OCI-LY7 (cell line): ENCODE data around the gene TPO. TPM values are rescaled to one million over a fixed set of nuclear protein-coding genes. Genes with fewer than 3 reads are reported as not detected.

ENCODE experiments used
- BruUV-seq: library from RNA; stranded (reverse); fragments of 400-500 nt; replicated peaks from 2 replicates; lab custom pipeline; 2021; lab: Mats Ljungman, UMichigan
- CTCF ChIA-PET: fragments of 300-600 bp; sonication (Branson Sonifier 250); formaldehyde crosslinking; loops from one replicate; lab custom pipeline; 2022; ENCODE audit warnings: antibody characterized with exemption; ENCODE audit not compliant: unreplicated experiment; lab: Charles Lee
- POLR2A ChIA-PET: fragments of 300-600 bp; sonication (Branson Sonifier 250); formaldehyde crosslinking; loops from one replicate; lab custom pipeline; 2022; ENCODE audit warnings: antibody characterized with exemption; lab: Charles Lee
- DNase-seq: peaks from one replicate; pipeline ENCODE4 v3.0.0-alpha.2; 2015; ENCODE audit warnings: low spot score
- H2AFZ ChIP-seq: fragments of 200-600 bp; sonication (generic), shearing (Covaris generic); 2 replicates; pipeline ENCODE4 v1.6.1; 2014; ENCODE audit warnings: mild to moderate bottlenecking, antibody characterized with exemption, low read length, moderate library complexity
- H3K27ac ChIP-seq: fragments of 200-600 bp; sonication (generic); 2 replicates; pipeline ENCODE4 v1.5.1; 2014; ENCODE audit warnings: mixed run types, low read depth, mild to moderate bottlenecking, moderate library complexity, low read length, inconsistent platforms; ENCODE audit not compliant: poor library complexity, severe bottlenecking
- H3K36me3 ChIP-seq: fragments of 200-600 bp; sonication (generic); 2 replicates; pipeline ENCODE4 v1.6.1; 2014; ENCODE audit warnings: mild to moderate bottlenecking, antibody characterized with exemption, low read length, moderate library complexity, mixed read lengths; ENCODE audit not compliant: insufficient read depth
- H3K4me1 ChIP-seq: fragments of 200-600 bp; sonication (generic); 2 replicates; pipeline ENCODE4 v1.5.1; 2014; ENCODE audit warnings: mild to moderate bottlenecking, low read length; ENCODE audit not compliant: insufficient read depth, poor library complexity, severe bottlenecking
- H3K4me2 ChIP-seq: fragments of 200-600 bp; sonication (generic); 2 replicates; pipeline ENCODE4 v1.6.1; 2014; ENCODE audit warnings: mild to moderate bottlenecking, low read length
- H3K4me3 ChIP-seq: fragments of 200-600 bp; sonication (generic); 2 replicates; pipeline ENCODE4 v1.5.1; 2014; ENCODE audit warnings: mild to moderate bottlenecking, low read depth, low read length; ENCODE audit not compliant: poor library complexity, severe bottlenecking
- H3K79me2 ChIP-seq: fragments of 200-600 bp; sonication (generic); 2 replicates; pipeline ENCODE4 v1.6.1; 2016; ENCODE audit warnings: low read depth, mild to moderate bottlenecking, low read length, moderate library complexity, mixed read lengths; ENCODE audit not compliant: insufficient read depth
- H3K9me2 ChIP-seq: fragments of 200-600 bp; sonication (generic); 2 replicates; pipeline ENCODE4 v1.6.1; 2016; ENCODE audit warnings: mild to moderate bottlenecking, low read length, mixed read lengths; ENCODE audit not compliant: insufficient read depth
- H3K9me3 ChIP-seq: fragments of 200-600 bp; sonication (generic); 2 replicates; pipeline ENCODE4 v1.6.1; 2014; ENCODE audit warnings: mild to moderate bottlenecking, mixed run types, low read length, mixed read lengths
- H4K20me1 ChIP-seq: fragments of 200-600 bp; sonication (generic); 2 replicates; pipeline ENCODE4 v1.6.1; 2014; ENCODE audit warnings: mild to moderate bottlenecking, antibody characterized with exemption, low read length, moderate library complexity, mixed read lengths; ENCODE audit not compliant: insufficient read depth
- CTCF ChIP-seq: fragments of 200-600 bp; sonication (generic); conservative IDR thresholded peaks from 2 replicates; pipeline ENCODE4 v1.5.1; 2014; ENCODE audit warnings: mild to moderate bottlenecking, antibody characterized with exemption, low read length, moderate library complexity, mixed read lengths
- EZH2phosphoT487 ChIP-seq: fragments of 200-600 bp; sonication (generic); IDR thresholded peaks from 2 replicates; pipeline ENCODE4 v1.6.1; 2018; ENCODE audit warnings: low read depth, borderline replicate concordance, mild to moderate bottlenecking, mixed run types, antibody characterized with exemption, low read length, moderate library complexity, mixed read lengths
- intact Hi-C: fragments of 100-400 bp; cut with micrococcal nuclease; formaldehyde crosslinking; loops from one replicate; pipeline ENCODE4 v1.10.0; 2022; ENCODE audit not compliant: unreplicated experiment
- total RNA-seq, 2 experiments: library from RNA; depleted of rRNA in 1 of 2; stranded (reverse); fragments of >200 nt in 1 of 2; shearing (Covaris generic) in 1 of 2; gene quantifications; 2 replicates each; pipeline ENCODE4 v1.2.3, GENCODE V29; 2014 to 2022

The TPO gene
- total RNA-seq, 2 experiments from 2014 or later, result not detected

GRCh38 chr2:1459727-1460126 is 46.5 kb downstream of the TPO start:
- Histone ChIP-seq H3K79me2 (no peaks in the 10 kb centered on the region), H3K27ac (no peak overlapping the region), H3K9me2 (no peaks in the 10 kb centered on the region), H2AFZ (no peak overlapping the region), H3K9me3 (no peaks in the 10 kb centered on the region), H3K4me3 (no peak overlapping the region), H3K4me2 (no peak overlapping the region), H3K36me3 (no peaks in the 10 kb centered on the region), H4K20me1 (no peaks in the 10 kb centered on the region), H3K4me1 (no peaks in the 10 kb centered on the region)
- TF ChIP-seq CTCF (no peak), EZH2phosphoT487 (no peak)
- POLR2A ChIA-PET, result no interaction called here
- no TSS peak for BruUV-seq
- intact Hi-C loops, result loop anchor here (10.0 kb wide), 1 partner anchor 455 kb away; no protein-coding TSS in a partner anchor
- no peak for DNase-seq
- CTCF ChIA-PET, result no interaction called here

- Histone ChIP-seq H3K4me1 (no peaks in the 10 kb centered on the region), H3K4me2 (no peak overlapping the region), H3K4me3 (no peak overlapping the region), H3K9me2 (no peaks in the 10 kb centered on the region), H4K20me1 (no peaks in the 10 kb centered on the region), H3K36me3 (no peaks in the 10 kb centered on the region), H3K79me2 (no peaks in the 10 kb centered on the region), H3K27ac (no peak overlapping the region), H3K9me3 (no peaks in the 10 kb centered on the region), H2AFZ (no peak overlapping the region)
- DNase-seq, result no peak
- TF ChIP-seq CTCF (no peak), EZH2phosphoT487 (no peak)
- intact Hi-C loops, result no loop called here
- POLR2A ChIA-PET, result no interaction called here
- BruUV-seq, result no TSS peak
- CTCF ChIA-PET, result no interaction called here
Measured at GRCh38 chr2:1460851-1461418, 47.7 kb downstream of the TPO start.

GRCh38 chr2:1461507-1462390 is 48.5 kb downstream of the TPO start:
- Histone ChIP-seq H3K9me2 (no peaks in the 10 kb centered on the region), H3K27ac (no peak overlapping the region), H3K4me2 (no peak overlapping the region), H3K9me3 (no peaks in the 10 kb centered on the region), H3K79me2 (no peaks in the 10 kb centered on the region), H2AFZ (no peak overlapping the region), H3K4me1 (no peaks in the 10 kb centered on the region), H3K4me3 (no peak overlapping the region), H3K36me3 (no peaks in the 10 kb centered on the region), H4K20me1 (no peaks in the 10 kb centered on the region)
- DNase-seq, result no peak
- TF ChIP-seq CTCF, result no peak
- TF ChIP-seq EZH2phosphoT487, result no peak
- BruUV-seq, result no TSS peak
- intact Hi-C loops, result no loop called here
- CTCF ChIA-PET, result no interaction called here
- POLR2A ChIA-PET, result no interaction called here
